SK-N-SH treated with all-trans-retinoic acid at 6 μM for 48 hours (cell line): ENCODE data around the gene CFTR.

ENCODE experiments used
- ATAC-seq: fragments of 200-7000 bp; cut with Tn5 transposase; 3 replicates; pipeline ENCODE4 v1.9.1; 2020; ENCODE audit warnings: mild to moderate bottlenecking, moderate library complexity
- ARNTL ChIP-seq: fragments of 450-650 bp; formaldehyde crosslinking; IDR thresholded peaks from 2 replicates; pipeline ENCODE4 v1.5.0; 2020; ENCODE audit warnings: low read depth, mild to moderate bottlenecking, moderate library complexity, borderline replicate concordance
- BACH2 ChIP-seq: fragments of 250-450 bp; sonication (Bioruptor Pico); IDR thresholded peaks from 2 replicates; pipeline ENCODE4 v1.9.0; 2021; ENCODE audit warnings: mild to moderate bottlenecking, borderline replicate concordance
- CSDC2 ChIP-seq: fragments of 250-450 bp; sonication (Bioruptor Pico); IDR thresholded peaks from 2 replicates; pipeline ENCODE4 v1.5.0; 2020; ENCODE audit warnings: mild to moderate bottlenecking, moderate library complexity
- ESRRG ChIP-seq: fragments of 250-450 bp; sonication (Bioruptor Pico); IDR thresholded peaks from 2 replicates; pipeline ENCODE4 v1.6.1; 2021; ENCODE audit warnings: mild to moderate bottlenecking
- GLIS3 ChIP-seq: fragments of 250-450 bp; sonication (Bioruptor Pico); IDR thresholded peaks from 2 replicates; pipeline ENCODE4 v1.5.0; 2020; ENCODE audit warnings: mild to moderate bottlenecking, moderate library complexity
- ISL1 ChIP-seq: fragments of 250-450 bp; sonication (Bioruptor Pico); IDR thresholded peaks from 2 replicates; pipeline ENCODE4 v2.1.2; 2022; ENCODE audit warnings: mild to moderate bottlenecking, moderate library complexity
- OSR1 ChIP-seq: fragments of 250-450 bp; sonication (Bioruptor Pico); IDR thresholded peaks from 2 replicates; pipeline ENCODE4 v1.8.0; 2022; ENCODE audit warnings: moderate library complexity, mild to moderate bottlenecking, inconsistent platforms
- PATZ1 ChIP-seq: fragments of 250-450 bp; sonication (Bioruptor Pico); IDR thresholded peaks from 2 replicates; pipeline ENCODE4 v1.8.0; 2020; ENCODE audit warnings: mild to moderate bottlenecking, moderate library complexity, borderline replicate concordance
- POU6F1 ChIP-seq: fragments of 250-450 bp; sonication (Bioruptor Pico); IDR thresholded peaks from 2 replicates; pipeline ENCODE4 v1.8.0; 2021; ENCODE audit warnings: low read depth, mild to moderate bottlenecking, moderate library complexity, borderline replicate concordance
- PPARA ChIP-seq: fragments of 250-450 bp; sonication (Bioruptor Pico); IDR thresholded peaks from 2 replicates; pipeline ENCODE4 v1.5.0; 2020; ENCODE audit warnings: mild to moderate bottlenecking, borderline replicate concordance
- RARB ChIP-seq: fragments of 250-450 bp; sonication (Bioruptor Pico); IDR thresholded peaks from 2 replicates; pipeline ENCODE4 v1.8.0; 2021; ENCODE audit warnings: mild to moderate bottlenecking, moderate library complexity
- SNAI2 ChIP-seq: fragments of 250-450 bp; sonication (Bioruptor Pico); IDR thresholded peaks from 2 replicates; pipeline ENCODE4 v1.5.0; 2020; ENCODE audit warnings: mild to moderate bottlenecking, moderate library complexity
- TCF4 ChIP-seq: fragments of 250-450 bp; sonication (Bioruptor Pico); IDR thresholded peaks from 2 replicates; pipeline ENCODE4 v1.8.0; 2021; ENCODE audit warnings: mild to moderate bottlenecking, moderate library complexity, borderline replicate concordance
- TOX ChIP-seq: fragments of 250-450 bp; sonication (Bioruptor Pico); IDR thresholded peaks from 2 replicates; pipeline ENCODE4 v1.8.0; 2021; ENCODE audit warnings: mild to moderate bottlenecking, moderate library complexity, borderline replicate concordance
- TSHZ2 ChIP-seq: fragments of 250-450 bp; sonication (Bioruptor Pico); IDR thresholded peaks from 2 replicates; pipeline ENCODE4 v1.5.0; 2020; ENCODE audit warnings: mild to moderate bottlenecking, moderate library complexity
- ZC3H10 ChIP-seq: fragments of 250-450 bp; sonication (Bioruptor Pico); IDR thresholded peaks from 2 replicates; pipeline ENCODE4 v1.5.1; 2021; ENCODE audit warnings: mild to moderate bottlenecking, moderate library complexity
- ZFP3 ChIP-seq: fragments of 250-450 bp; sonication (Bioruptor Pico); IDR thresholded peaks from 2 replicates; pipeline ENCODE4 v1.5.0; 2020; ENCODE audit warnings: mild to moderate bottlenecking, moderate library complexity
- ZNF565 ChIP-seq: fragments of 450-650 bp; formaldehyde crosslinking; conservative IDR thresholded peaks from 2 replicates; pipeline ENCODE4 v1.5.0; 2020; ENCODE audit warnings: low read depth, mild to moderate bottlenecking, moderate library complexity
- ZNF70 ChIP-seq: fragments of 450-650 bp; formaldehyde crosslinking; IDR thresholded peaks from 2 replicates; pipeline ENCODE4 v1.5.0; 2020; ENCODE audit warnings: mild to moderate bottlenecking, moderate library complexity
- ZNF8 ChIP-seq: fragments of 450-650 bp; formaldehyde crosslinking; IDR thresholded peaks from 2 replicates; pipeline ENCODE4 v1.5.0; 2020; ENCODE audit warnings: mild to moderate bottlenecking, moderate library complexity

The CFTR gene

GRCh38 chr7:117610396-117610795 lies 130.6 kb downstream of the CFTR start:
- ATAC-seq: no peak
- no peak for TF ChIP-seq ZNF565
- no peak for TF ChIP-seq CSDC2 (CRISPR knock-in tag)
- TF ChIP-seq ISL1 (CRISPR knock-in tag): no peak
- no peak for TF ChIP-seq ESRRG (CRISPR knock-in tag)
- TF ChIP-seq ARNTL (CRISPR knock-in tag): no peak
- TF ChIP-seq TOX: no peak
- no peak for TF ChIP-seq ZNF70 (CRISPR knock-in tag)
- TF ChIP-seq TCF4 (CRISPR knock-in tag): no peak
- TF ChIP-seq POU6F1 (CRISPR knock-in tag): no peak
- no peak for TF ChIP-seq SNAI2 (CRISPR knock-in tag)
- TF ChIP-seq TSHZ2 (CRISPR knock-in tag): no peak
- no peak for TF ChIP-seq OSR1 (CRISPR knock-in tag)
- TF ChIP-seq ZNF8 (CRISPR knock-in tag): no peak
- no peak for TF ChIP-seq ZFP3

- TF ChIP-seq ARNTL (CRISPR knock-in tag): no peak
- TF ChIP-seq, all 23 proteins: peak for 0
- no peak for ATAC-seq
Measured at GRCh38 chr7:117612637-117613036, 132.8 kb downstream of the CFTR start.

- ATAC-seq: no peak
- TF ChIP-seq ISL1 (CRISPR knock-in tag) (no peak), TSHZ2 (CRISPR knock-in tag) (no peak), GLIS3 (CRISPR knock-in tag) (no peak), ZFP3 (no peak), ZNF565 (no peak), ZC3H10 (no peak), BACH2 (CRISPR knock-in tag) (no peak), SNAI2 (CRISPR knock-in tag) (no peak), ARNTL (CRISPR knock-in tag) (no peak), PPARA (CRISPR knock-in tag) (no peak), TCF4 (CRISPR knock-in tag) (no peak), TOX (no peak), RARB (no peak), CSDC2 (CRISPR knock-in tag) (no peak), PATZ1 (CRISPR knock-in tag) (no peak), OSR1 (CRISPR knock-in tag) (no peak), ESRRG (CRISPR knock-in tag) (no peak)
Measured at GRCh38 chr7:117616694-117617093, 136.9 kb downstream of the CFTR start.

- no peak for ATAC-seq
- TF ChIP-seq ISL1 (CRISPR knock-in tag) (no peak), TOX (no peak), GLIS3 (CRISPR knock-in tag) (no peak), SNAI2 (CRISPR knock-in tag) (no peak), ZFP3 (no peak), ESRRG (CRISPR knock-in tag) (no peak), ZNF70 (CRISPR knock-in tag) (no peak), OSR1 (CRISPR knock-in tag) (no peak), BACH2 (CRISPR knock-in tag) (no peak), ZNF8 (CRISPR knock-in tag) (no peak), ARNTL (CRISPR knock-in tag) (no peak), PATZ1 (CRISPR knock-in tag) (no peak), POU6F1 (CRISPR knock-in tag) (no peak)
Measured at GRCh38 chr7:117619681-117620080, 139.9 kb downstream of the CFTR start.
